Endodermal cell (in vitro differentiated cells): Measurements from ENCODE around the gene OR2C1. TPM values are rescaled to one million over a fixed set of nuclear protein-coding genes. Genes with fewer than 3 reads are reported as not detected.

Experiments
- DNase-seq: peaks from one replicate; pipeline ENCODE4 v3.0.0-alpha.2; 2017
- H3K27ac ChIP-seq: 2 replicates; pipeline ENCODE4 v1.5.1; 2013; ENCODE audit warnings: mild to moderate bottlenecking, low read depth, low read length, moderate library complexity
- H3K27me3 ChIP-seq: 2 replicates; pipeline ENCODE4 v1.6.1; 2013; ENCODE audit warnings: mild to moderate bottlenecking, low read length, moderate library complexity; ENCODE audit not compliant: insufficient read depth, control insufficient read depth, poor library complexity, severe bottlenecking
- H3K36me3 ChIP-seq: 2 replicates; pipeline ENCODE4 v1.7.0; 2013; ENCODE audit warnings: mild to moderate bottlenecking, low read length, moderate library complexity; ENCODE audit not compliant: control insufficient read depth, insufficient read depth
- H3K4me1 ChIP-seq: one replicate; pipeline ENCODE4 v1.7.0; 2013; ENCODE audit warnings: low read length; ENCODE audit not compliant: control insufficient read depth, insufficient read depth
- H3K4me3 ChIP-seq: 2 replicates; pipeline ENCODE4 v1.5.1; 2013; ENCODE audit warnings: mild to moderate bottlenecking, low read length, moderate library complexity
- H3K9ac ChIP-seq: 2 replicates; pipeline ENCODE4 v1.6.1; 2013; ENCODE audit warnings: mild to moderate bottlenecking, low read length, moderate library complexity; ENCODE audit not compliant: poor library complexity, severe bottlenecking; ENCODE audit errors: extremely low read depth
- H3K9me3 ChIP-seq: 2 replicates; pipeline ENCODE4 v1.6.1; 2013; ENCODE audit warnings: mild to moderate bottlenecking, low read length, moderate library complexity; ENCODE audit not compliant: control insufficient read depth
- H3K27ac Mint-ChIP-seq: 2 replicates; pipeline ENCODE4 v1.8.0; 2020; ENCODE audit warnings: mixed read lengths
- H3K27me3 Mint-ChIP-seq: 2 replicates; pipeline ENCODE4 v1.8.0; 2021; ENCODE audit warnings: mild to moderate bottlenecking, mixed read lengths; ENCODE audit not compliant: insufficient read depth
- H3K36me3 Mint-ChIP-seq: 2 replicates; pipeline ENCODE4 v1.8.0; 2020; ENCODE audit warnings: low read depth, mixed read lengths
- H3K4me1 Mint-ChIP-seq: 2 replicates; pipeline ENCODE4 v1.8.0; 2020; ENCODE audit warnings: mixed read lengths
- H3K4me3 Mint-ChIP-seq: 2 replicates; pipeline ENCODE4 v1.8.0; 2020; ENCODE audit warnings: mild to moderate bottlenecking, moderate library complexity, mixed read lengths
- H3K9me3 Mint-ChIP-seq: 2 replicates; pipeline ENCODE4 v1.8.0; 2020; ENCODE audit warnings: mild to moderate bottlenecking, mixed read lengths
- CTCF ChIP-seq: fragments of 200-600 bp; sonication (generic); conservative IDR thresholded peaks from 2 replicates; pipeline ENCODE4 v1.5.0; 2021; ENCODE audit warnings: antibody characterized with exemption, mild to moderate bottlenecking
- WGBS, 2 experiments: methylation state at CpG; one replicate each; pipeline versions ENCODE4 v1.1.5 to v1.1.7; 2013; ENCODE audit warnings: missing lambda C conversion rate in 2 of 2, mixed read lengths in 1 of 2; ENCODE audit not compliant: insufficient coverage in 1 of 2, insufficient read length in 1 of 2; 5-methylcytosine and 5-hydroxymethylcytosine counted together
- total RNA-seq, 2 donors: library from RNA; stranded (reverse); fragmentation: NEBNext Ultra II Directional in 1 of 2; extraction: Animal tissue kit (Norgen Biotek cat#: 25700) in 1 of 2; gene quantifications; 2 replicates in 1 of 2; 3 replicates in 1 of 2; pipeline ENCODE4 v1.2.1, GENCODE V29; 2021

Gene OR2C1
- total RNA-seq, 2 donors from 2014 or later, result not detected

- H3K36me3 ChIP-seq, result peaks cover 76% of the 10 kb centered on the region
These were observed 32.6 kb downstream of the OR2C1 start for GRCh38 chr16:3388325-3388724.

GRCh38 chr16:3389663-3390338, 34.1 kb downstream of the OR2C1 start:
- H3K36me3 Mint-ChIP-seq, result peaks cover 87% of the 10 kb centered on the region
- no peak overlapping the region for H3K27ac Mint-ChIP-seq
- no peaks in the 10 kb centered on the region for H3K4me1 Mint-ChIP-seq
- no peak overlapping the region for H3K4me3 Mint-ChIP-seq
- Histone ChIP-seq H3K4me1 (no peaks in the 10 kb centered on the region), H3K36me3 (peaks cover 70% of the 10 kb centered on the region), H3K27ac (no peak overlapping the region), H3K27me3 (no peaks in the 10 kb centered on the region), H3K9ac (no peak overlapping the region), H3K9me3 (peaks cover 33% of the 10 kb centered on the region), H3K4me3 (no peak overlapping the region)
- H3K27me3 Mint-ChIP-seq, result no peaks in the 10 kb centered on the region
- no peak for DNase-seq
- H3K9me3 Mint-ChIP-seq, result peaks cover 43% of the 10 kb centered on the region
- 88 to 91% methylated on average over 9 of the region's 9 CpGs for whole genome bisulfite sequencing, 2 experiments
- no peak for TF ChIP-seq CTCF

More at GRCh38 chr16:3388325-3388724, 32.6 kb downstream of the OR2C1 start:
- Mint-ChIP-seq H3K9me3 (peaks cover 54% of the 10 kb centered on the region), H3K27me3 (no peaks in the 10 kb centered on the region), H3K27ac (no peak overlapping the region), H3K36me3 (peaks cover 87% of the 10 kb centered on the region), H3K4me3 (no peak overlapping the region), H3K4me1 (no peaks in the 10 kb centered on the region)
- 94 to 100% methylated on average over 5 to 6 of the region's 6 CpGs for WGBS, 2 experiments
- Histone ChIP-seq H3K9ac (no peak overlapping the region), H3K9me3 (peaks cover 45% of the 10 kb centered on the region), H3K27me3 (no peaks in the 10 kb centered on the region), H3K4me1 (no peaks in the 10 kb centered on the region), H3K4me3 (no peak overlapping the region), H3K27ac (no peak overlapping the region)
- TF ChIP-seq CTCF, result no peak
- DNase-seq, result no peak

GRCh38 chr16:3400446-3400778, 44.7 kb downstream of the OR2C1 start:
- TF ChIP-seq CTCF, result no peak
- H3K27me3 Mint-ChIP-seq, result peaks cover 2% of the 10 kb centered on the region
- WGBS, 2 experiments, result 0% methylated on average over 1 to 18 of the region's 18 CpGs
- H3K4me1 Mint-ChIP-seq, result peaks cover 5% of the 10 kb centered on the region
- peak overlapping the region; percentile 84 for H3K4me3 Mint-ChIP-seq
- H3K9me3 Mint-ChIP-seq, result peaks cover 34% of the 10 kb centered on the region
- peaks cover 61% of the 10 kb centered on the region for H3K36me3 Mint-ChIP-seq
- peak overlapping the region; percentile 75 for H3K9ac ChIP-seq
- no peaks in the 10 kb centered on the region for H3K4me1 ChIP-seq
- H3K27me3 ChIP-seq, result no peaks in the 10 kb centered on the region
- no peak overlapping the region for H3K27ac ChIP-seq
- peak overlapping the region; percentile 85 for H3K27ac Mint-ChIP-seq
- peak overlapping the region; percentile 98 for H3K4me3 ChIP-seq
- DNase-seq, result no peak
- peaks cover 40% of the 10 kb centered on the region for H3K9me3 ChIP-seq
- peaks cover 54% of the 10 kb centered on the region for H3K36me3 ChIP-seq
